Epithelial cell of proximal tubule (primary cell): Measurements from ENCODE around the gene HNRNPM. TPM values are rescaled to one million over a fixed set of nuclear protein-coding genes. Genes with fewer than 3 reads are reported as not detected.

Experiments used
- DNase-seq: peaks from one replicate; pipeline ENCODE4 v3.0.0-alpha.2; 2011; ENCODE audit warnings: low read depth
- H3K4me3 ChIP-seq: 2 replicates; pipeline ENCODE4 v1.5.1; 2011; ENCODE audit warnings: low read depth, mild to moderate bottlenecking, low read length
- CTCF ChIP-seq: conservative IDR thresholded peaks from 2 replicates; pipeline ENCODE4 v1.5.1; 2012; ENCODE audit warnings: low read depth, mild to moderate bottlenecking, low read length
- total RNA-seq: library from RNA; depleted of rRNA; stranded (reverse); fragments of >200 nt; gene quantifications from 2 replicates; pipeline ENCODE4 v1.2.3, GENCODE V29; 2015

HNRNPM gene
- total RNA-seq, 1 donor from 2014 or later, result 134 TPM

DNA sequence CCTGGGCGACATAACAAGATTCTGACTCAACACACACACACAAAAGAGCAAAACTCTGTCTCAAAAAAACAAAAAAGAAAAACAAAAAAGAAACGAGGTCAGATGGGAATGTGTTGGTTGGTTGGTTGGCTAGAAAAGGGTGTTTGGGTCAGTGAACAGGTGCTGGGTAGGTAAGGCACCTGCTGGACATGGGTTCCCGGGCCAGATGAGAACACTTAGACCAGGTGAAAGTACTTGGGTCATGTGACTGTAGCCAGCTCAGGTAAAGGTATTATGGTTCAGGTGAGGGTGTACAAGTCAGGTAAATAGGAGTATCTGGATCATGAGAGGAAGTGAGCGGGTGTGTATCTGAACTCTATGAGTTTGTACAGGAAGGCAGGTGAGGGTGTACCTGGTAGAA, 83.7 kb downstream of the HNRNPM start:
- no peak for DNase-seq
- no peak for TF ChIP-seq CTCF
- no peak overlapping the region for H3K4me3 ChIP-seq

- TF ChIP-seq CTCF, result no peak
- DNase-seq, result no peak
- H3K4me3 ChIP-seq, result no peak overlapping the region
Observed at GRCh38 chr19:8529369-8530006, 84.7 kb downstream of the HNRNPM start.

GRCh38 chr19:8530061-8530679, 85.4 kb downstream of the HNRNPM start:
- no peak for TF ChIP-seq CTCF
- no peak overlapping the region for H3K4me3 ChIP-seq
- no peak for DNase-seq

DNA sequence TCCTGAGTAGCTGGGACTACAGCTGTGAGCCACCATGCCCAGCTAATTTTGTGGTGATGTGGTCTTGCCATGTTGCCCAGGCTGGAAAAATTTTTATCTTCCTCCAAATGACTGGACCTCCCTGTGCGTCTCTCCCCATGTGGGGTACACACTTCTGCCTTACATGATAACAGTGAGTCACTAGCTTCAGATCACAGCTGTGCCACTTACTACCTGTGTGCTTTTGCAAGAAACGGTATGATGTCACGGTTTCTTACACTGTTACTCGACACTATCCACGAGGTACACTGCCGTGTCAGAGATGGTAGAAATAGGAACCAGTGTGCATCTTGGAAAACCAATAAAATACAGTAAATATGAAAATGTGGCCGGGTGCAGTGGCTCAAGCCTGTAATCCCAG, 86.7 kb downstream of the HNRNPM start:
- no peak for DNase-seq
- H3K4me3 ChIP-seq, result no peak overlapping the region
- no peak for TF ChIP-seq CTCF

GRCh38 chr19:8532225-8532624, 87.5 kb downstream of the HNRNPM start:
- no peak overlapping the region for H3K4me3 ChIP-seq
- DNase-seq, result no peak
- no peak for TF ChIP-seq CTCF

GRCh38 chr19:8536282-8536681, 91.5 kb downstream of the HNRNPM start:
- TF ChIP-seq CTCF, result no peak
- no peak for DNase-seq
- no peak overlapping the region for H3K4me3 ChIP-seq

DNA sequence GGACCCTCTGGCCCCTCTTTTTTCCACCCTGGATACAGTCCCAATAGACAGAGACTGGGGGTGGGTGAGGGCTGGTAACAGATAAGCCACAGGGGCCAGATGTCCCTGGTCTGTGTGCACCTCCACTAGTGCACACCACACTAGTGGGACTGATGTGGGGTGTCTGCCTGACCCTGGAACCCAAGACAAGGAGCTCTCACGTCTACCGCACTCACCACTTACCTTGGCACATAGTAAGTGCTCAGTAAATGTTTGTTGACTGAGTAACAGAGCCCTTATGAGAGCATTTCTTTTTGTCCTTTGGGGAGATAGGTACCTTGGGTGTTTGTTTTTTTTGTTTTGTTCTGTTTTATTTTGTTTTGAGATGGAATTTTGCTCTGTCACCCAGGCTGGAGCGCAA, 92.3 kb downstream of the HNRNPM start:
- TF ChIP-seq CTCF, result no peak
- no peak for DNase-seq
- H3K4me3 ChIP-seq, result no peak overlapping the region
